Stomach (tissue), 4 donors: ENCODE data around the gene GPC6.

Experiments used
- CTCF ChIP-seq, 7 experiments: fragments of 450-650 bp in 4 of 7; fragments of 200-600 bp in 3 of 7; sonication (generic) in 3 of 7; IDR thresholded peaks; one replicate each; pipeline ENCODE4 v1.5.1; 2016 to 2019; ENCODE audit warnings: antibody characterized with exemption in 7 of 7, control low read depth in 2 of 7, mild to moderate bottlenecking in 1 of 7
- EP300 ChIP-seq: sonication (generic); formaldehyde crosslinking; IDR thresholded peaks from one replicate; pipeline ENCODE4 v1.6.1; 2017; ENCODE audit warnings: antibody characterized with exemption

- TF ChIP-seq EP300 (no peak), CTCF (IDR thresholded peaks at IDR 0.05) (no peak)
These were observed 1006.3 kb downstream of the GPC6 start for GRCh38 chr13:94232956-94233355.
